ENCODE results near the gene KIF12. TPM values are rescaled to one million over a fixed set of nuclear protein-coding genes. Genes with fewer than 3 reads are reported as not detected.

The KIF12 gene
- total and polyA plus RNA-seq, 3 experiments from 2014 or later = not detected

- Mint-ChIP-seq H3K27ac (no peak overlapping the region), H3K9me3 (no peaks in the 10 kb centered on the region), H3K36me3 (no peaks in the 10 kb centered on the region), H3K27me3 (peaks cover 9 to 25% of the 10 kb centered on the region in 2 donors), H3K4me3 (no peak overlapping the region), H3K4me1 (no peaks in the 10 kb centered on the region)
- no peak for DNase-seq
- CTCF ChIA-PET = no interaction called here
- Histone ChIP-seq H3K36me3 (ENCODE audit: insufficient read depth, low read length) (no peaks in the 10 kb centered on the region), H3K4me1 (ENCODE audit: insufficient read depth, low read length) (no peaks in the 10 kb centered on the region), H3K27me3 (ENCODE audit: insufficient read depth, low read length, poor library complexity, severe bottlenecking) (no peaks in the 10 kb centered on the region), H3K27ac (ENCODE audit: low read depth, low read length) (no peak overlapping the region), H3K4me3 (ENCODE audit: low read length) (no peak overlapping the region), H3K9me3 (ENCODE audit: low read length) (no peaks in the 10 kb centered on the region)
- POLR2A ChIA-PET = no interaction called here
Observed at GRCh38 chr9:114121227-114122135, 22.4 kb upstream of the KIF12 start.

- Mint-ChIP-seq H3K27ac (peak overlapping the region in 1 of 8 donors; percentile 18), H3K4me1 (no peaks in the 10 kb centered on the region), H3K4me3 (no peak overlapping the region), H3K36me3 (no peaks in the 10 kb centered on the region), H3K27me3 (peaks cover 9 to 27% of the 10 kb centered on the region in 2 donors), H3K9me3 (no peaks in the 10 kb centered on the region)
- no peak overlapping the region for H3K27ac ChIP-seq (ENCODE audit: low read depth, low read length)
- no peaks in the 10 kb centered on the region for H3K4me1 ChIP-seq (ENCODE audit: insufficient read depth, low read length)
- no peaks in the 10 kb centered on the region for H3K27me3 ChIP-seq (ENCODE audit: insufficient read depth, low read length, poor library complexity, severe bottlenecking)
- no peaks in the 10 kb centered on the region for H3K9me3 ChIP-seq (ENCODE audit: low read length)
- H3K4me3 ChIP-seq (ENCODE audit: low read length) = no peak overlapping the region
- no peak for DNase-seq
- POLR2A ChIA-PET = no interaction called here
- CTCF ChIA-PET = interaction anchor here (1.5 kb wide), 1 partner anchor 12 kb away, joined by 3 read pairs; no protein-coding TSS in a partner anchor
- H3K36me3 ChIP-seq (ENCODE audit: insufficient read depth, low read length) = no peaks in the 10 kb centered on the region
Observed at GRCh38 chr9:114120192-114121014, 21.3 kb upstream of the KIF12 start.

- no peak for DNase-seq
- no peak overlapping the region for H3K4me3 Mint-ChIP-seq
- no peaks in the 10 kb centered on the region for H3K36me3 Mint-ChIP-seq
- Histone ChIP-seq H3K9me3 (ENCODE audit: low read length) (no peaks in the 10 kb centered on the region), H3K4me1 (ENCODE audit: insufficient read depth, low read length) (no peaks in the 10 kb centered on the region), H3K4me3 (ENCODE audit: low read length) (no peak overlapping the region), H3K27ac (ENCODE audit: low read depth, low read length) (no peak overlapping the region), H3K36me3 (ENCODE audit: insufficient read depth, low read length) (no peaks in the 10 kb centered on the region), H3K27me3 (ENCODE audit: insufficient read depth, low read length, poor library complexity, severe bottlenecking) (no peaks in the 10 kb centered on the region)
- CTCF ChIA-PET = interaction anchor here (1.5 kb wide), 1 partner anchor 12 kb away, joined by 3 read pairs; no protein-coding TSS in a partner anchor
- no peaks in the 10 kb centered on the region for H3K4me1 Mint-ChIP-seq
- POLR2A ChIA-PET = no interaction called here
- H3K27ac Mint-ChIP-seq = no peak overlapping the region
- no peaks in the 10 kb centered on the region for H3K9me3 Mint-ChIP-seq
- H3K27me3 Mint-ChIP-seq = peaks cover 9 to 27% of the 10 kb centered on the region in 2 donors
Observed at GRCh38 chr9:114119242-114120191, 20.4 kb upstream of the KIF12 start.

- no peak overlapping the region for H3K27ac Mint-ChIP-seq
- Histone ChIP-seq H3K4me3 (ENCODE audit: low read length) (no peak overlapping the region), H3K27me3 (ENCODE audit: insufficient read depth, low read length, poor library complexity, severe bottlenecking) (no peaks in the 10 kb centered on the region), H3K36me3 (ENCODE audit: insufficient read depth, low read length) (no peaks in the 10 kb centered on the region), H3K9me3 (ENCODE audit: low read length) (no peaks in the 10 kb centered on the region), H3K27ac (ENCODE audit: low read depth, low read length) (no peak overlapping the region), H3K4me1 (ENCODE audit: insufficient read depth, low read length) (no peaks in the 10 kb centered on the region)
- no peaks in the 10 kb centered on the region for H3K4me1 Mint-ChIP-seq
- no peaks in the 10 kb centered on the region for H3K9me3 Mint-ChIP-seq
- CTCF ChIA-PET = no interaction called here
- peaks cover 14 to 37% of the 10 kb centered on the region in 2 donors for H3K27me3 Mint-ChIP-seq
- POLR2A ChIA-PET = no interaction called here
- no peak overlapping the region for H3K4me3 Mint-ChIP-seq
- DNase-seq = no peak
- no peaks in the 10 kb centered on the region for H3K36me3 Mint-ChIP-seq
Observed at GRCh38 chr9:114117996-114118830, 19.1 kb upstream of the KIF12 start.

GRCh38 chr9:114117614-114117995 lies 18.5 kb upstream of the KIF12 start:
- Histone ChIP-seq H3K4me3 (ENCODE audit: low read length) (no peak overlapping the region), H3K27ac (ENCODE audit: low read depth, low read length) (no peak overlapping the region), H3K4me1 (ENCODE audit: insufficient read depth, low read length) (no peaks in the 10 kb centered on the region), H3K9me3 (ENCODE audit: low read length) (no peaks in the 10 kb centered on the region), H3K36me3 (ENCODE audit: insufficient read depth, low read length) (no peaks in the 10 kb centered on the region), H3K27me3 (ENCODE audit: insufficient read depth, low read length, poor library complexity, severe bottlenecking) (no peaks in the 10 kb centered on the region)
- no peaks in the 10 kb centered on the region for H3K36me3 Mint-ChIP-seq
- H3K4me3 Mint-ChIP-seq = peak overlapping the region in 1 of 7 donors; percentile 7
- no peak for DNase-seq
- ChIA-PET POLR2A (no interaction called here), CTCF (no interaction called here)
- H3K9me3 Mint-ChIP-seq = no peaks in the 10 kb centered on the region
- peaks cover 17 to 43% of the 10 kb centered on the region in 2 donors for H3K27me3 Mint-ChIP-seq
- H3K4me1 Mint-ChIP-seq = no peaks in the 10 kb centered on the region
- H3K27ac Mint-ChIP-seq = peak overlapping the region in 1 of 8 donors; percentile 43

GRCh38 chr9:114116126-114116747 lies 17.1 kb upstream of the KIF12 start:
- H3K36me3 ChIP-seq (ENCODE audit: insufficient read depth, low read length) = no peaks in the 10 kb centered on the region
- ChIA-PET CTCF (no interaction called here), POLR2A (no interaction called here)
- Mint-ChIP-seq H3K27ac (no peak overlapping the region), H3K4me3 (no peak overlapping the region), H3K4me1 (no peaks in the 10 kb centered on the region), H3K9me3 (no peaks in the 10 kb centered on the region), H3K36me3 (no peaks in the 10 kb centered on the region), H3K27me3 (peaks cover 20 to 47% of the 10 kb centered on the region in 2 donors)
- no peak for DNase-seq
- no peaks in the 10 kb centered on the region for H3K9me3 ChIP-seq (ENCODE audit: low read length)
- H3K27ac ChIP-seq (ENCODE audit: low read depth, low read length) = no peak overlapping the region
- H3K27me3 ChIP-seq (ENCODE audit: insufficient read depth, low read length, poor library complexity, severe bottlenecking) = no peaks in the 10 kb centered on the region
- no peak overlapping the region for H3K4me3 ChIP-seq (ENCODE audit: low read length)
- no peaks in the 10 kb centered on the region for H3K4me1 ChIP-seq (ENCODE audit: insufficient read depth, low read length)

GRCh38 chr9:114115654-114116125 lies 16.6 kb upstream of the KIF12 start:
- H3K4me3 ChIP-seq (ENCODE audit: low read length) = no peak overlapping the region
- no peaks in the 10 kb centered on the region for H3K36me3 Mint-ChIP-seq
- no peaks in the 10 kb centered on the region for H3K4me1 Mint-ChIP-seq
- ChIA-PET POLR2A (no interaction called here), CTCF (no interaction called here)
- H3K9me3 ChIP-seq (ENCODE audit: low read length) = no peaks in the 10 kb centered on the region
- H3K4me3 Mint-ChIP-seq = no peak overlapping the region
- H3K36me3 ChIP-seq (ENCODE audit: insufficient read depth, low read length) = no peaks in the 10 kb centered on the region
- H3K27me3 Mint-ChIP-seq = peaks cover 20 to 49% of the 10 kb centered on the region in 2 donors
- no peak for DNase-seq
- H3K27ac Mint-ChIP-seq = no peak overlapping the region
- H3K9me3 Mint-ChIP-seq = no peaks in the 10 kb centered on the region
- H3K27me3 ChIP-seq (ENCODE audit: insufficient read depth, low read length, poor library complexity, severe bottlenecking) = no peaks in the 10 kb centered on the region
- H3K27ac ChIP-seq (ENCODE audit: low read depth, low read length) = no peak overlapping the region
- H3K4me1 ChIP-seq (ENCODE audit: insufficient read depth, low read length) = no peaks in the 10 kb centered on the region
